Camera-type eye (tissue), 1 donor: ENCODE results near the gene SAP30L. TPM values are rescaled to one million over a fixed set of nuclear protein-coding genes. Genes with fewer than 3 reads are reported as not detected.

Experiments
- total RNA-seq: library from RNA; depleted of rRNA; stranded (reverse); fragments of >200 nt; gene quantifications from one replicate; pipeline ENCODE4 v1.2.3, GENCODE V29; 2014

Gene SAP30L
- 30.6 TPM for total RNA-seq

GRCh38 chr5:154445422-154446194, at the start of gene SAP30L:
Gene SAP30L, plus strand, starts transcription at chr5:154445997. Its CDS starts 608 bp downstream, at chr5:154446605.

GRCh38 chr5:154478224-154478565, 32.4 kb downstream of the SAP30L start, which contains the start of gene HAND1:
Gene HAND1, minus strand, starts transcription at chr5:154478227. Its CDS starts 219 bp downstream, at chr5:154478008.

Other genes starting within 250 kb of the SAP30L start
- not detected for gene HAND1, start 32.2 kb downstream of the SAP30L start, total RNA-seq